HepG2 (cell line): ENCODE measurements around the gene ST6GALNAC2. TPM values are rescaled to one million over a fixed set of nuclear protein-coding genes. Genes with fewer than 3 reads are reported as not detected.

ENCODE experiments used
- AGO1 ChIP-seq: fragments of 200-400 bp; formaldehyde crosslinking; IDR thresholded peaks from 2 replicates; pipeline ENCODE4 v1.6.1; 2017; ENCODE audit warnings: mild to moderate bottlenecking, low read depth, low read length, moderate library complexity; ENCODE audit not compliant: poor library complexity, severe bottlenecking
- ARNTL ChIP-seq: sonication (generic); formaldehyde crosslinking; IDR thresholded peaks from 2 replicates; pipeline ENCODE4 v1.4.0; 2020; ENCODE audit warnings: mild to moderate bottlenecking, missing genetic modification reagents
- ASH2L ChIP-seq: fragments of 300-600, 200-600 bp; sonication (generic); IDR thresholded peaks from 2 replicates; pipeline ENCODE4 v1.7.0; 2017; ENCODE audit warnings: low read depth, mild to moderate bottlenecking, moderate library complexity, mixed read lengths, low read length; ENCODE audit not compliant: insufficient read length
- DNMT3B ChIP-seq: conservative IDR thresholded peaks from 2 replicates; pipeline ENCODE4 v1.6.1; 2016; ENCODE audit warnings: missing biosample characterization, control low read depth
- DPF2 ChIP-seq: sonication (generic); formaldehyde crosslinking; IDR thresholded peaks from 2 replicates; pipeline ENCODE4 v1.4.0; 2020; ENCODE audit warnings: mild to moderate bottlenecking, low read depth, missing genetic modification reagents, borderline replicate concordance
- EED ChIP-seq: sonication (generic); formaldehyde crosslinking; IDR thresholded peaks from 2 replicates; pipeline ENCODE4 v1.5.0; 2020; ENCODE audit warnings: mild to moderate bottlenecking, missing genetic modification reagents
- FOXA1 ChIP-seq, 2 experiments: fragments of 450-650 bp in 1 of 2; sonication (generic) in 1 of 2; formaldehyde crosslinking in 1 of 2; IDR thresholded peaks; 2 replicates each; pipeline versions ENCODE4 v1.4.0 to v1.6.1; 2016 to 2020; ENCODE audit warnings: missing genetic modification reagents in 1 of 2
- FOXJ3 ChIP-seq: sonication (generic); formaldehyde crosslinking; IDR thresholded peaks from 2 replicates; pipeline ENCODE4 v1.4.0; 2020; ENCODE audit warnings: missing genetic modification reagents, mild to moderate bottlenecking, borderline replicate concordance
- KAT8 ChIP-seq: IDR thresholded peaks from 2 replicates; pipeline ENCODE4 v1.6.1; 2016; ENCODE audit warnings: missing genetic modification reagents, missing compliant biosample characterization
- MATR3 ChIP-seq: sonication (generic); formaldehyde crosslinking; IDR thresholded peaks from 2 replicates; pipeline ENCODE4 v1.4.0; 2020; ENCODE audit warnings: missing genetic modification reagents
- MTA1 ChIP-seq: sonication (generic); formaldehyde crosslinking; IDR thresholded peaks from 2 replicates; pipeline ENCODE4 v1.4.0; 2020; ENCODE audit warnings: missing genetic modification reagents, mild to moderate bottlenecking, borderline replicate concordance
- NFE2L1 ChIP-seq: sonication (generic); formaldehyde crosslinking; IDR thresholded peaks from 2 replicates; pipeline ENCODE4 v1.4.0; 2020; ENCODE audit warnings: missing genetic modification reagents, mild to moderate bottlenecking, borderline replicate concordance
- PCBP1 ChIP-seq: fragments of 200-400 bp; formaldehyde crosslinking; IDR thresholded peaks from 2 replicates; pipeline ENCODE4 v1.6.1; 2017; ENCODE audit warnings: mild to moderate bottlenecking, low read depth, low read length, borderline replicate concordance
- RXRA ChIP-seq: sonication (generic); formaldehyde crosslinking; IDR thresholded peaks from 2 replicates; pipeline ENCODE4 v1.5.1; 2020; ENCODE audit warnings: missing genetic modification reagents
- RXRB ChIP-seq: IDR thresholded peaks from 2 replicates; pipeline ENCODE4 v1.6.1; 2016; ENCODE audit warnings: borderline replicate concordance, missing genetic modification reagents, missing compliant biosample characterization
- SSRP1 ChIP-seq: IDR thresholded peaks from 2 replicates; pipeline ENCODE4 v1.6.1; 2016; ENCODE audit warnings: control low read depth
- ZNF343 ChIP-seq: sonication (generic); formaldehyde crosslinking; IDR thresholded peaks from 2 replicates; pipeline ENCODE4 v1.4.0; 2020; ENCODE audit warnings: mild to moderate bottlenecking, missing genetic modification reagents
- ZNF761 ChIP-seq: sonication (generic); formaldehyde crosslinking; conservative IDR thresholded peaks from 2 replicates; pipeline ENCODE4 v1.4.0; 2020; ENCODE audit warnings: mild to moderate bottlenecking, missing genetic modification reagents
- ZNF878 ChIP-seq: sonication (generic); formaldehyde crosslinking; IDR thresholded peaks from 2 replicates; pipeline ENCODE4 v1.8.1; 2023; ENCODE audit warnings: mild to moderate bottlenecking, missing genetic modification reagents, moderate library complexity
- polyA plus RNA-seq, 8 experiments: library from polyadenylated mRNA; depleted of rRNA in 3 of 8; stranded (reverse) in 7 of 8; unstranded in 1 of 8; fragments of >200 nt; fragmentation: Illumina TruSeq in 4 of 8; extraction: Trizol in 4 of 8; gene quantifications; 2 replicates each; pipeline versions ENCODE4 v1.2.1 to v1.2.3, GENCODE V29; 2011 to 2016; ENCODE audit warnings: low read depth in 4 of 8, missing spikeins in 1 of 8, mixed read lengths in 1 of 8; ENCODE audit not compliant: insufficient read depth in 1 of 8
- total RNA-seq, 5 experiments: library from RNA; depleted of rRNA; stranded (reverse); fragments of >200 nt; fragmentation: Illumina TruSeq; extraction: Trizol; gene quantifications; 2 replicates each; pipeline ENCODE4 v1.2.3, GENCODE V29; 2016; ENCODE audit warnings: low read depth in 1 of 5
- TF ChIP-seq, protein P1 (sequence below): sonication (generic); formaldehyde crosslinking; IDR thresholded peaks from 2 replicates; pipeline ENCODE4 v1.8.0; 2022; ENCODE audit warnings: mild to moderate bottlenecking, missing genetic modification reagents
- TF ChIP-seq, protein P2 (sequence below): sonication (generic); formaldehyde crosslinking; IDR thresholded peaks from 2 replicates; pipeline ENCODE4 v1.8.0; 2022; ENCODE audit warnings: mild to moderate bottlenecking, missing genetic modification reagents, borderline replicate concordance
- TF ChIP-seq, protein P3 (sequence below): sonication (generic); formaldehyde crosslinking; conservative IDR thresholded peaks from 2 replicates; pipeline ENCODE4 v1.4.0; 2020; ENCODE audit warnings: missing genetic modification reagents
- TF ChIP-seq, protein P4 (sequence below): fragments of 450-650 bp; IDR thresholded peaks from 2 replicates; pipeline ENCODE4 v1.6.1; 2016

Gene ST6GALNAC2
- total and polyA plus RNA-seq, 2 of the 13 experiments (the other 11 are each of a cell fraction or from before 2014, with no cell fraction given): 0.12 to 0.49 TPM

DNA sequence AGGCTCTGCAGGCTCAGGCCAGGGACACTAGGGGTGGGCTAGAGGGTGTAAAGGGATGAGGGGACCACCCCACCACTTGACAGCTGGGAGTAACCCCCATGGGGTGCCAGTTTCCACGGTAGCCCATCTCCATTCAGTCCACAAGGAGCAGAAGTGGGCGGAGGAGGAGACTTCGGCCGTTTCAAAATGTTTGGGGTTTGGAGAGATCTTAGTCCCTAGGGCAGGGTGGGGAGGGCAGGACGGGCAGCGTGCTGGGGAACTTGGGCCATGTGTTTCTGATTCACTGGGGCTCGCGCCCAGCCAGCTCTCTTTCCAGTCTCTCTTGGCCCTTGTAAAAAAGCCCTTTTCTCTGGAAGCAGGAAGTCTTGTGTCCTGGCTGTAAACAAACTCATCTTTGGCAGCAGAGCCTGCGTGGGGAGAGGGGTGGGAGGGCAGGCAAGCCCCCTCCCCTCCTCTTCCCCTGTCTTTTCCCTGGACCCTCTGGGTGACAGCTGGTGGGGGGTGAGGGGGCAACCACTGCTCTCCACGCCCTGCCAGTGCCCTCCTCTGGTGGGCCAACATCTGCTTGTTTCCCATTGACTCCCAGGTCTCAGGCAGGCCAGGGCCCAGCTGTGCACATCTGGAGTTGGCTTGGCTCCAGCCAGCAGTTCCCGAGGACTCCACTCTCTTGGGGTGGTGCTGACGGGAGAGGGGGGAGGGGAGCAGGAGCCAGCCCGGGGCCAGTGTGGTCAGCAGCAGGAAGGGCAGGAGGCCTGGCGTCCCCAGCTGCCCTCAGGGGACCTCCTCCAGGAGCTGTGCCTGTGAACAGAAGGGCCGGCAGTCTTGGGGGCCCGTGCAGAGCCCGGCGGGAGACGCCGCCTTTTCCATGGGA lies 56.2 kb downstream of the ST6GALNAC2 start (continued):
- TF ChIP-seq ARNTL (CRISPR knock-in tag): peak; percentile 72; the same call in 1 of the 2 replicates
- TF ChIP-seq, protein P1, sequence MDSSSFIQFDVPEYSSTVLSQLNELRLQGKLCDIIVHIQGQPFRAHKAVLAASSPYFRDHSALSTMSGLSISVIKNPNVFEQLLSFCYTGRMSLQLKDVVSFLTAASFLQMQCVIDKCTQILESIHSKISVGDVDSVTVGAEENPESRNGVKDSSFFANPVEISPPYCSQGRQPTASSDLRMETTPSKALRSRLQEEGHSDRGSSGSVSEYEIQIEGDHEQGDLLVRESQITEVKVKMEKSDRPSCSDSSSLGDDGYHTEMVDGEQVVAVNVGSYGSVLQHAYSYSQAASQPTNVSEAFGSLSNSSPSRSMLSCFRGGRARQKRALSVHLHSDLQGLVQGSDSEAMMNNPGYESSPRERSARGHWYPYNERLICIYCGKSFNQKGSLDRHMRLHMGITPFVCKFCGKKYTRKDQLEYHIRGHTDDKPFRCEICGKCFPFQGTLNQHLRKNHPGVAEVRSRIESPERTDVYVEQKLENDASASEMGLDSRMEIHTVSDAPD: peak; percentile 57; the same call in 1 of the 2 replicates
- 0 out of 2 replicates have a peak, but pooled peaks have one; percentile 27 for TF ChIP-seq ZNF761 (CRISPR knock-in tag)
- no peak for TF ChIP-seq FOXJ3 (CRISPR knock-in tag)
- no peak for TF ChIP-seq ASH2L
- peak; percentile 28 for TF ChIP-seq AGO1
- TF ChIP-seq RXRB (CRISPR knock-in tag): peak; percentile 64; the same call in 1 of the 2 replicates
- TF ChIP-seq RXRA: peak; percentile 81; the same call in 1 of the 2 replicates
- peak; percentile 31; the same call in 1 of the 2 replicates for TF ChIP-seq DPF2
- no peak for TF ChIP-seq FOXA1 (IDR thresholded peaks at IDR 0.05)
- peak; percentile 27; the same call in 1 of the 2 replicates for TF ChIP-seq FOXA1 (CRISPR knock-in tag; IDR thresholded peaks at IDR 0.05)
- TF ChIP-seq PCBP1: peak; percentile 94; the same call in 1 of the 2 replicates
- TF ChIP-seq EED: peak; percentile 90; the same call in 1 of the 2 replicates
- TF ChIP-seq ZNF343 (CRISPR knock-in tag): 0 out of 2 replicates have a peak, but pooled peaks have one; percentile 31
- 0 out of 2 replicates have a peak, but pooled peaks have one; percentile 18 for TF ChIP-seq KAT8 (CRISPR knock-in tag)
- no peak for TF ChIP-seq DNMT3B (CRISPR knock-in tag)
- no peak for TF ChIP-seq ZNF878 (CRISPR knock-in tag)
- 0 out of 2 replicates have a peak, but pooled peaks have one; percentile 25 for TF ChIP-seq SSRP1 (CRISPR knock-in tag)
- no peak for TF ChIP-seq MATR3
- TF ChIP-seq, protein P2, sequence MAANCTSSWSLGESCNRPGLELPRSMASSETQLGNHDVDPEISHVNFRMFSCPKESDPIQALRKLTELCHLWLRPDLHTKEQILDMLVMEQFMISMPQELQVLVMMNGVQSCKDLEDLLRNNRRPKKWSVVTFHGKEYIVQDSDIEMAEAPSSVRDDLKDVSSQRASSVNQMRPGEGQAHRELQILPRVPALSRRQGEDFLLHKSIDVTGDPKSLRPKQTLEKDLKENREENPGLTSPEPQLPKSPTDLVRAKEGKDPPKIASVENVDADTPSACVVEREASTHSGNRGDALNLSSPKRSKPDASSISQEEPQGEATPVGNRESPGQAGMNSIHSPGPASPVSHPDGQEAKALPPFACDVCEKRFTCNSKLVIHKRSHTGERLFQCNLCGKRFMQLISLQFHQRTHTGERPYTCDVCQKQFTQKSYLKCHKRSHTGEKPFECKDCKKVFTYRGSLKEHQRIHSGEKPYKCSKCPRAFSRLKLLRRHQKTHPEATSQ (CRISPR knock-in tag): 0 out of 2 replicates have a peak, but pooled peaks have one; percentile 68
- TF ChIP-seq, protein P3, sequence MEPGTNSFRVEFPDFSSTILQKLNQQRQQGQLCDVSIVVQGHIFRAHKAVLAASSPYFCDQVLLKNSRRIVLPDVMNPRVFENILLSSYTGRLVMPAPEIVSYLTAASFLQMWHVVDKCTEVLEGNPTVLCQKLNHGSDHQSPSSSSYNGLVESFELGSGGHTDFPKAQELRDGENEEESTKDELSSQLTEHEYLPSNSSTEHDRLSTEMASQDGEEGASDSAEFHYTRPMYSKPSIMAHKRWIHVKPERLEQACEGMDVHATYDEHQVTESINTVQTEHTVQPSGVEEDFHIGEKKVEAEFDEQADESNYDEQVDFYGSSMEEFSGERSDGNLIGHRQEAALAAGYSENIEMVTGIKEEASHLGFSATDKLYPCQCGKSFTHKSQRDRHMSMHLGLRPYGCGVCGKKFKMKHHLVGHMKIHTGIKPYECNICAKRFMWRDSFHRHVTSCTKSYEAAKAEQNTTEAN (CRISPR knock-in tag): no peak
- TF ChIP-seq, protein P4, sequence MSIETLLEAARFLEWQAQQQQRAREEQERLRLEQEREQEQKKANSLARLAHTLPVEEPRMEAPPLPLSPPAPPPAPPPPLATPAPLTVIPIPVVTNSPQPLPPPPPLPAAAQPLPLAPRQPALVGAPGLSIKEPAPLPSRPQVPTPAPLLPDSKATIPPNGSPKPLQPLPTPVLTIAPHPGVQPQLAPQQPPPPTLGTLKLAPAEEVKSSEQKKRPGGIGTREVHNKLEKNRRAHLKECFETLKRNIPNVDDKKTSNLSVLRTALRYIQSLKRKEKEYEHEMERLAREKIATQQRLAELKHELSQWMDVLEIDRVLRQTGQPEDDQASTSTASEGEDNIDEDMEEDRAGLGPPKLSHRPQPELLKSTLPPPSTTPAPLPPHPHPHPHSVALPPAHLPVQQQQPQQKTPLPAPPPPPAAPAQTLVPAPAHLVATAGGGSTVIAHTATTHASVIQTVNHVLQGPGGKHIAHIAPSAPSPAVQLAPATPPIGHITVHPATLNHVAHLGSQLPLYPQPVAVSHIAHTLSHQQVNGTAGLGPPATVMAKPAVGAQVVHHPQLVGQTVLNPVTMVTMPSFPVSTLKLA: no peak
- no peak for TF ChIP-seq NFE2L1 (CRISPR knock-in tag)
- peak; percentile 76; the same call in 1 of the 2 replicates for TF ChIP-seq MTA1 (CRISPR knock-in tag)
